Lower lobe of right lung (tissue), 2 donors: ENCODE results near the gene TSNAX. TPM values are rescaled to one million over a fixed set of nuclear protein-coding genes. Genes with fewer than 3 reads are reported as not detected.
A peak's percentile ranks its signal among the peaks of the same experiment; 100 is the strongest.

ENCODE experiments used
- ATAC-seq, 2 donors: fragments of 200-7000 bp; cut with Tn5 transposase; one replicate each; pipeline ENCODE4 v1.9.1; 2020 to 2022; ENCODE audit warnings: mild to moderate bottlenecking in 2 of 2, moderate library complexity in 2 of 2
- DNase-seq: peaks from one replicate; pipeline ENCODE4 v3.0.0-alpha.2; 2020
- H3K27ac ChIP-seq: fragments of 200-600 bp; one replicate; pipeline ENCODE4 v1.8.0; 2022
- H3K27me3 ChIP-seq: fragments of 200-600 bp; one replicate; pipeline ENCODE4 v1.8.0; 2022; ENCODE audit warnings: low read depth
- H3K36me3 ChIP-seq: fragments of 200-600 bp; one replicate; pipeline ENCODE4 v1.8.0; 2022; ENCODE audit warnings: mild to moderate bottlenecking
- H3K4me1 ChIP-seq: fragments of 200-600 bp; one replicate; pipeline ENCODE4 v1.8.0; 2022
- H3K4me3 ChIP-seq: fragments of 200-600 bp; one replicate; pipeline ENCODE4 v1.8.0; 2022; ENCODE audit warnings: mild to moderate bottlenecking
- H3K9me3 ChIP-seq: fragments of 200-600 bp; one replicate; pipeline ENCODE4 v1.8.0; 2022
- intact Hi-C: fragments of 100-400 bp; cut with DNase I; formaldehyde crosslinking; loops from one replicate; pipeline ENCODE4 v1.11.0; 2022
- long read RNA-seq: library from polyadenylated mRNA; unstranded; transcript quantifications from one replicate; pipeline ENCODE4 v2.0.0, GENCODE V29; 2021
- total RNA-seq: library from RNA; stranded (reverse); fragmentation: NEBNext Ultra II Directional; extraction: Animal tissue kit (Norgen Biotek cat#: 25700); gene quantifications from one replicate; pipeline ENCODE4 v1.2.1, GENCODE V29; 2021
- TF ChIP-seq, protein P1 (sequence below): fragments of 200-600 bp; IDR thresholded peaks from one replicate; pipeline ENCODE4 v1.8.0; 2022; ENCODE audit warnings: antibody characterized with exemption, mild to moderate bottlenecking
- donor health status: DM: no; HTN: yes; CAD: no; lungs with severe emphysema.

TSNAX gene
- 38.4 TPM for total RNA-seq
- long read RNA-seq, transcript TSNAX-201 (6 exons, 2,650 nt), result major isoform, 52 of 55 reads
- long read RNA-seq, partial matches to known transcripts, result 2 of 55 reads
- long read RNA-seq, other reads (novel, unspliced or antisense), result 1 of 55 reads

GRCh38 chr1:231528172-231529029, at the start of gene TSNAX:
Gene TSNAX, plus strand, starts transcription at chr1:231528669. Its CDS starts 142 bp downstream, at chr1:231528811.
- peak; percentile 99 to 100 for ATAC-seq
- H3K4me1 ChIP-seq, result peaks cover 32% of the 10 kb centered on the region

GRCh38 chr1:231478811-231479210, 49.7 kb upstream of the TSNAX start:
- Histone ChIP-seq H3K9me3 (peaks cover 3% of the 10 kb centered on the region), H3K27me3 (no peaks in the 10 kb centered on the region), H3K27ac (no peak overlapping the region), H3K4me1 (no peaks in the 10 kb centered on the region), H3K36me3 (no peaks in the 10 kb centered on the region), H3K4me3 (no peak overlapping the region)
- intact Hi-C loops, result no loop called here
- TF ChIP-seq, protein P1, sequence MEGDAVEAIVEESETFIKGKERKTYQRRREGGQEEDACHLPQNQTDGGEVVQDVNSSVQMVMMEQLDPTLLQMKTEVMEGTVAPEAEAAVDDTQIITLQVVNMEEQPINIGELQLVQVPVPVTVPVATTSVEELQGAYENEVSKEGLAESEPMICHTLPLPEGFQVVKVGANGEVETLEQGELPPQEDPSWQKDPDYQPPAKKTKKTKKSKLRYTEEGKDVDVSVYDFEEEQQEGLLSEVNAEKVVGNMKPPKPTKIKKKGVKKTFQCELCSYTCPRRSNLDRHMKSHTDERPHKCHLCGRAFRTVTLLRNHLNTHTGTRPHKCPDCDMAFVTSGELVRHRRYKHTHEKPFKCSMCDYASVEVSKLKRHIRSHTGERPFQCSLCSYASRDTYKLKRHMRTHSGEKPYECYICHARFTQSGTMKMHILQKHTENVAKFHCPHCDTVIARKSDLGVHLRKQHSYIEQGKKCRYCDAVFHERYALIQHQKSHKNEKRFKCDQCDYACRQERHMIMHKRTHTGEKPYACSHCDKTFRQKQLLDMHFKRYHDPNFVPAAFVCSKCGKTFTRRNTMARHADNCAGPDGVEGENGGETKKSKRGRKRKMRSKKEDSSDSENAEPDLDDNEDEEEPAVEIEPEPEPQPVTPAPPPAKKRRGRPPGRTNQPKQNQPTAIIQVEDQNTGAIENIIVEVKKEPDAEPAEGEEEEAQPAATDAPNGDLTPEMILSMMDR, result no peak
- DNase-seq (no peak), ATAC-seq (no peak)

More at GRCh38 chr1:231528172-231529029, at the start of gene TSNAX:
- H3K27me3 ChIP-seq, result no peaks in the 10 kb centered on the region
- intact Hi-C loops, result no loop called here
- DNase-seq, result peak; percentile 93
- peaks cover 13% of the 10 kb centered on the region for H3K36me3 ChIP-seq
- no peaks in the 10 kb centered on the region for H3K9me3 ChIP-seq
- H3K27ac ChIP-seq, result peak within 1 kb of the TSS; percentile 90
- H3K4me3 ChIP-seq, result peak within 1 kb of the TSS; percentile 78
- TF ChIP-seq, protein P1, result no peak

GRCh38 chr1:231480008-231480407, 48.5 kb upstream of the TSNAX start:
- no peak overlapping the region for H3K27ac ChIP-seq
- no peak overlapping the region for H3K4me3 ChIP-seq
- peaks cover 3% of the 10 kb centered on the region for H3K9me3 ChIP-seq
- H3K27me3 ChIP-seq, result no peaks in the 10 kb centered on the region
- TF ChIP-seq, protein P1, result no peak
- no peaks in the 10 kb centered on the region for H3K4me1 ChIP-seq
- H3K36me3 ChIP-seq, result no peaks in the 10 kb centered on the region
- intact Hi-C loops, result no loop called here
- DNase-seq (no peak), ATAC-seq (no peak)

DNA sequence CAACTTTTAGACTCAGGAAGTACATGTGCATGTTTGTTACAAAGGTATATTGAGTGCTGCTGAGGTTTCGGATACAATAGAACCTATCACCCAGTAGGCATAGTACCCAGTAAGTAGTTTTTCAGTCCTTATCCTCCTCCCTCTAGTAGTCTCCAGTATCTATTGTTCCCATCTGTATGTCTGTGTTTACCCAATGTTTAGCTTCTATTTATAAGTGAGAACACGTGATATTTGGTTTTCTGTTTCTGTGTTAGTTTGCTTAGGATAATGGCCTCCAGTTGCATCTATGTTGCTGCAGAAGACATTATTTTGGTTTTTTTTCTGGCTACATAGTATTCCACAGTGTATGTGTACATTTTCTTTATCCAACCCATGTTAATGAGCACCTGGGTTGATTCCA, 47.2 kb upstream of the TSNAX start:
- ATAC-seq, result no peak
- Histone ChIP-seq H3K27ac (no peak overlapping the region), H3K4me3 (no peak overlapping the region), H3K27me3 (no peaks in the 10 kb centered on the region), H3K4me1 (no peaks in the 10 kb centered on the region), H3K36me3 (no peaks in the 10 kb centered on the region), H3K9me3 (peaks cover 3% of the 10 kb centered on the region)
- intact Hi-C loops, result no loop called here
- DNase-seq, result no peak
- TF ChIP-seq, protein P1, result no peak

- TF ChIP-seq, protein P1, result no peak
- Histone ChIP-seq H3K4me1 (no peaks in the 10 kb centered on the region), H3K27ac (no peak overlapping the region), H3K9me3 (no peaks in the 10 kb centered on the region), H3K4me3 (no peak overlapping the region), H3K27me3 (no peaks in the 10 kb centered on the region), H3K36me3 (no peaks in the 10 kb centered on the region)
- DNase-seq (no peak), ATAC-seq (no peak)
- intact Hi-C loops, result no loop called here
Measured at GRCh38 chr1:231485029-231485784, 43.3 kb upstream of the TSNAX start.
